Mammary epithelial cell (primary cell): ENCODE measurements around the gene ERO1B.

ENCODE experiments used
- CTCF ChIP-seq, 2 donors: IDR thresholded peaks in 1 of 2; conservative IDR thresholded peaks in 1 of 2; 2 replicates each; pipeline ENCODE4 v1.5.1; 2011 to 2012; ENCODE audit warnings: inconsistent platforms in 2 of 2, low read length in 2 of 2, mild to moderate bottlenecking in 2 of 2, control low read depth in 1 of 2, low read depth in 1 of 2; ENCODE audit not compliant: insufficient read depth in 1 of 2; ENCODE audit errors: extremely low read depth in 1 of 2
- EZH2 ChIP-seq: IDR thresholded peaks from 2 replicates; pipeline ENCODE4 v1.6.1; 2012; ENCODE audit warnings: low read length, inconsistent platforms, borderline replicate concordance

- TF ChIP-seq CTCF (conservative IDR thresholded peaks at IDR 0.05 in 1 of 2, IDR thresholded peaks at IDR 0.05 in 1 of 2; ENCODE audit: extremely low read depth in 1 of 2, insufficient read depth in 1 of 2, low read depth in 1 of 2, low read length in 2 of 2) (no peak), EZH2 (no peak)
Observed at GRCh38 chr1:236228411-236228810, 53.3 kb downstream of the ERO1B start.
